Forelimb muscle (tissue), 1 donor: Measurements from ENCODE around the gene TUBB8. TPM values are rescaled to one million over a fixed set of nuclear protein-coding genes. Genes with fewer than 3 reads are reported as not detected.
"Not testable (repeated sequence)": the region's sequence is repeated elsewhere in the genome, so short reads cannot be mapped to it uniquely, and the experiment has no call there.

Experiments used
- DNase-seq: peaks from one replicate; pipeline ENCODE4 v3.0.0-alpha.2; 2013; ENCODE audit warnings: low read depth
- polyA plus RNA-seq: library from polyadenylated mRNA; unstranded; fragments of 120-200 nt; gene quantifications from one replicate; pipeline ENCODE4 v1.2.1, GENCODE V29; 2013; ENCODE audit not compliant: insufficient read length

The TUBB8 gene
- polyA plus RNA-seq, result not detected

GRCh38 chr10:48996-49395, at the start of gene TUBB8:
TSS of gene TUBB8 (minus strand) at chr10:49296. CDS start at chr10:49238, 58 bp downstream.
- no peak for DNase-seq

- DNase-seq, result no peak
Measured at GRCh38 chr10:96466-96865, 47.4 kb upstream of the TUBB8 start.

GRCh38 chr10:95356-96115, 46.4 kb upstream of the TUBB8 start:
- no peak for DNase-seq

- no peak for DNase-seq
Measured at GRCh38 chr10:94613-95012, 45.5 kb upstream of the TUBB8 start.

GRCh38 chr10:92846-93245, 43.8 kb upstream of the TUBB8 start:
- DNase-seq, result no peak

GRCh38 chr10:92153-92552, 43.1 kb upstream of the TUBB8 start:
- no peak for DNase-seq

GRCh38 chr10:91313-91712, 42.2 kb upstream of the TUBB8 start:
- no peak for DNase-seq

- no peak for DNase-seq
Measured at GRCh38 chr10:90161-90560, 41.1 kb upstream of the TUBB8 start.

GRCh38 chr10:89248-89647, 40.2 kb upstream of the TUBB8 start:
- no peak for DNase-seq

- DNase-seq, result no peak
Measured at GRCh38 chr10:88253-88652, 39.2 kb upstream of the TUBB8 start.

- no peak for DNase-seq
Measured at GRCh38 chr10:87177-88080, 38.3 kb upstream of the TUBB8 start.

GRCh38 chr10:86031-86430, 36.9 kb upstream of the TUBB8 start:
- no peak for DNase-seq

- no peak for DNase-seq
Measured at GRCh38 chr10:85044-85443, 35.9 kb upstream of the TUBB8 start.

- DNase-seq, result no peak
Measured at GRCh38 chr10:83930-84530, 34.9 kb upstream of the TUBB8 start.

- DNase-seq, result no peak
Measured at GRCh38 chr10:80477-81105, 31.5 kb upstream of the TUBB8 start.

- DNase-seq, result no peak
Measured at GRCh38 chr10:79532-80215, 30.6 kb upstream of the TUBB8 start.

GRCh38 chr10:78556-78955, 29.5 kb upstream of the TUBB8 start:
- no peak for DNase-seq

- DNase-seq, result not testable (repeated sequence)
Measured at GRCh38 chr10:74266-74621, 25.1 kb upstream of the TUBB8 start.

- DNase-seq, result not testable (repeated sequence)
Measured at GRCh38 chr10:73543-74265, 24.6 kb upstream of the TUBB8 start.

- not testable (repeated sequence) for DNase-seq
Measured at GRCh38 chr10:68156-68555, 19.1 kb upstream of the TUBB8 start.

GRCh38 chr10:49926-50325, 830 bp upstream of the TUBB8 start:
- not testable (repeated sequence) for DNase-seq
